Left hindlimb (tissue), 1 donor: ENCODE data around the gene EPS8L1.
A peak's percentile ranks its signal among the peaks of the same experiment; 100 is the strongest.
"Not testable (repeated sequence)": the region's sequence is repeated elsewhere in the genome, so short reads cannot be mapped to it uniquely, and the experiment has no call there.

Experiments used
- DNase-seq: peaks from one replicate; pipeline ENCODE4 v3.0.0-alpha.2; 2018

EPS8L1 gene

DNA sequence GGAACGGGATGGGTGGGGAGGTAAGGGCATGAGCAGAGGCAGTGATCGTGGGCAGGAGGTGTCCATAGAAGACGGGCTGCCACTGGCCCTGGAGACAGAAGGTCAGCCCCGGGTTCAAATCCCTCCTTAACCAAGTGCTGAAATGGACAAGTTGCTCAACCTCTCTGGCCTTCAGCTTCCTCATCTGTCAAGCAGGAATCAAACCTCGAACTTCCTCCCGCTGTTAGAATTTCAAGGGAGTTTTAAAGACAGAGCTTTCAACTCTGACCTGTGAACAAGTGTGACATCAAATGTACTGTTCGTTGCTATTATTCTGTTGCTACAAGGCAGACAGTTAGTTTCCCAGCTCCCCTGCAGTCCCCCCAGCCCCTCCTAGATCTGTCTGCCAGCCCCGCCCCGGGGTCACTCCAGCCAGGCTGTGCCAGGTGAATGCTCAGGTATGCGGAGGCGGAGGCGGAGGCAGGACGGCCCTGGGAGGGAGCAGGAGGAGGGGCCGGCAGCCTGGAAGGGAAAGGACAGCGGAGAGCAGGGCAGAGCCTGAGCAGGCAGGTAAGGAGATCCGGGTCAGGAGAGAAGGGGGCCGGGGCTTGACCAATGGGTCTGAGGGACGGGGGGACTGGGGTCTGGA is at the start of gene EPS8L1:
Gene EPS8L1 (plus strand): TSS at position 499 of the 628 bp plus-strand sequence. CDS start 576 bp downstream, outside the sequence.
- no peak for DNase-seq

DNA sequence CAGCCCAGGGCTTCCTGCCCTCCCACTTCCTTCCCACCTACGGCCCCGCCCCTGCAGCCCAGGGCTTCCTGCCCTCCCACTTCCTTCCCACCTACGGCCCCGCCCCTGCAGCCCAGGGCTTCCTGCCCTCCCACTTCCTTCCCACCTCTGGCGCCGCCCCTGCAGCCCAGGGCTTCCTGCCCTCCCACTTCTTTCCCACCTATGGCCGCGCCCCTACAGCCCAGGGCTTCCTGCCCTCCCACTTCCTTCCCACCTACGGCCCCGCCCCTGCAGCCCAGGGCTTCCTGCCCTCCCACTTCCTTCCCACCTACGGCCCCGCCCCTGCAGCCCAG is 48.6 kb upstream of the EPS8L1 start:
- not testable (repeated sequence) for DNase-seq

DNA sequence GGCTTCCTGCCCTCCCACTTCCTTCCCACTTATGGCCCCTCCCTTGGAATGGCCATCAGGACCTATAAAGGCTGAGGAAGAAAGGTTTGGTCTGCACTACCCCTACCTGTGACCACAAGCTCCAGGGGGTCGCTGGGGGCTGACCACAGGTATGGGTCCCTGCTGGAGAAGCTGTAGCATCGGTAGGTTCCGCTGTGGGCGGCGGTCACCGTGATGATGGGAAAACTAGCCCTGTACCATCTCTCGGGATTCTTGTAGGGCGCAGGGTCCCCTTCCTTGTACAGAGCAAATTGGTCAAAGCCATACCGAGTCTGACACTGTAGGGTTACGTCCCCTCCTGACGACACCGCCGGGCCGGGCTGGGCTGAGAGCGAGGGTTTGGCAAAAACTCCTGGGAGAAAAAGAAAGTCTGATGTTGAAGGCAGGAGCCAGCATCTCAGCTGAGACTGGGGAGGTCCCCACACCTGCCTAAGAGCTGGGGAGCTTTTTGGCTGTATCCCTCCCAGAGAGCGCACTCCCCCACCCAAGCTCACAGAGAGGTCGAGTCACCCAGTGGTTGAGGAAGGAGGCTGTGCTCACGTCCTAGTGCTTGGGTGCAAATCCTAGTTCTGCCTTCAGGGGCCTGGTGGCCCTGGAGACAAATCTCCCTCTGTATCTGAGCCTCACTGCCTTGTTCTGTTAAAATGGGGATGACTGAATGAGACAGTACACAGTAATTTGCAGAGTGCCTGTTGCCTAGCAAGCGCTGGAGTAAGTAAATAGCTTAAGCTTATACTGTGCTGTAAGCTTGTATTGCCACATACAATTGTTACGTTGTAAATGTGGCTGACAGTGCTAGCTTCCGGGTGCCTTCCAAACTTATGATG is 48.0 kb upstream of the EPS8L1 start:
- DNase-seq: no peak

DNA sequence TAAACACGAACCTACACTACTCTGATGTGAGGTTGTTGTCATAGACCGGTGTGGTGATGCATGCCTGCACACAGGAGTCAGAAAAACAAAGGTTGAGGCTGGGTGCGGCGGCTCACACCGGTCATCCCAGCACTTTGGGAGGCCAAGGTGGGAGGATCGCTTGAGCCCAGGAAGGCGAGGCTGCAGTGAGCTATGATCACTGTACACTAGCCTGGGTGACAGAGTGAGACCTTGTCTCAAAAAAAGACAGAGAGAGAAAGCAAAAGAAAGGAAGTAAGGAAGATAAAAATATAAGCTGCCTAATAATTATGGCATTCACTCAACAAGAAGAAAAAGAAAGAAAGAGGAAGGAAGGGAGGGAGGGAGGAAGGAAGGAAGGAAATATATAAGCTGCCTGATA is 46.9 kb upstream of the EPS8L1 start:
- no peak for DNase-seq

DNA sequence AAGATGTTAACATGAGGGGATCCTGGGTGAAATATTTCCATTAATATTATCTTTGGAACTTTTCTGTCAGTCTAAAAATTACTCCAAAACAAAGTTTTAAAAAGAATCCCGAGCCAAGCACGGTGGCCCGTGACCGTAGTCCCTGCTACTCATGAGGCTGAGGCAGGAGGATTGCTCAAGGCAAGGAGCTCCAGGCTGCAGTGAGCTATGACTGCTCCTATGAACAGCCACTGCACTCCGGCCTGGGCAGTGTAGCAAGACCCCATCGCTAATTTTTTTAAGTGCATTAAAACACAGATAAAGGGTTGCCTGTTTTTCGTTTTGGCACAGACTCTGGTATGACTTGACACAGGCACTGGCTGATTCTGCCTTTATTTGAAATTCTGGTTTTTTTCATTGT is 44.5 kb upstream of the EPS8L1 start:
- no peak for DNase-seq

DNA sequence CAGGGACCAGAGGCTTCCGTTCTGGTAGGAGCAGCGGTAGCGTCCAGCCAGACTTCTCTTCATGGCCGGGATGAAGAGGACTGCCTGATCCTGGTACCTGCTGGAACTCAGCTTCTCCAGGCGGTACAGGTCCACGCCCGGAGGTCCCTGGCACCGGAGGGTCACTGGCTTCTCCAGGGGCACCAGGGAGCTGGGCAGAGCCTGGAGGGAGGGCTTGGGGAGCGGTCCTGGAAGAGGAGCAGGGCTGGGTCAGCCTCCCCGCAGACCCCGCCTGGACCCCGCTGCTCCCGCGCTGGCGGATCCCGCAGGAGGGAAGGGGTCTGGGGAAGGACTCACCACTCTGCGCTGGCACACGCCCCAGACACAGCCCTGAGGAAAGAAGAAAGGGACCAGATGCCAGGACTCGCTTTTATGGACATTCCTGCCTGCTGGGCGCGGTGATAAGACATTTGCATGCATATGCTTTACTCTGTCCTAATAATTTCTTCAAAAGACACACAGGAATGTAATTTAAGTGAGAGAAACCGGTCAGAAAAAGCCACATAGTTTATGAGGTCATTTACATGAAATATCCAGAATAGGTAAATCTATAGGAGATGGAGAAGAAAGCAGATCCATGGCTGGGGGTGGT is 43.4 kb upstream of the EPS8L1 start:
- no peak for DNase-seq

DNA sequence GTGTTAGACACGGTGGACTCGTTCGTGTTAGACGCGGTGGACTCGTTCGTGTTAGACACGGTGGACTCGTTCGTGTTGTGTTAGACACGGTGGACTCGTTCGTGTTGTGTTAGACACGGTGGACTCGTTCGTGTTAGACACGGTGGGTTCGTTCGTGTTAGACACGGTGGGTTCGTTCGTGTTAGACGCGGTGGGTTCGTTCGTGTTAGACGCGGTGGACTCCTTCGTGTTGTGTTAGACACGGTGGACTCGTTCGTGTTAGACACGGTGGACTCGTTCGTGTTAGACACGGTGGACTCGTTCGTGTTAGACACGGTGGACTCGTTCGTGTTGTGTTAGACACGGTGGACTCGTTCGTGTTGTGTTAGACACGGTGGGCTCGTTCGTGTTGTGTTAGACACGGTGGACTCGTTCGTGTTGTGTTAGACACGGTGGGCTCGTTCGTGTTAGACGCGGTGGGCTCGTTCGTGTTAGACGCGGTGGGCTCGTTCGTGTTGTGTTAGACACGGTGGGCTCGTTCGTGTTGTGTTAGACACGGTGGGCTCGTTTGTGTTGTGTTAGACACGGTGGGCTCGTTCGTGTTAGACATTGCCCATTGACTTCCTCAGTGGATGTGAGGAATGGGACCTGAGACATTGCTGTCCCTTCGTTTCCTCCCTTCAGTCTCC is 42.6 kb upstream of the EPS8L1 start:
- not testable (repeated sequence) for DNase-seq

DNA sequence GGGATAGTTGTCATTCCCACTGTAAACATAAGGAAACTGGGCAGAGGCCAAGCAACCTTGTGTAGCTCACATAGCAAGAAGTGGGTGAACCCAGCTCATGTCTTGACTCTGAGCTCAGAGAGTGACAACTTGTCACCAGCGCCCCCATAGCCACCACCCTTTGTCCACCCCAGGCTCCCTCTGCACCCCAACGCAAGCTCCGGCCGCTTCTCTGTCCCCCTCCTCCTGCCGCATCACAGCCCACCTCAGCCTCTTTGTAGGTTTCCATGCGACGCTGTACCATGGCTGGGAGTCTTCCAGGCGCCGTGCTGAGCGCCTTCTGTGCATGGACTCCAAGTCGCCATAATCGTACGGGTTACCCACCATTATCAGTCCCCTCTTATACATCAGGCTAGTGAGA is 40.9 kb upstream of the EPS8L1 start:
- no peak for DNase-seq

DNA sequence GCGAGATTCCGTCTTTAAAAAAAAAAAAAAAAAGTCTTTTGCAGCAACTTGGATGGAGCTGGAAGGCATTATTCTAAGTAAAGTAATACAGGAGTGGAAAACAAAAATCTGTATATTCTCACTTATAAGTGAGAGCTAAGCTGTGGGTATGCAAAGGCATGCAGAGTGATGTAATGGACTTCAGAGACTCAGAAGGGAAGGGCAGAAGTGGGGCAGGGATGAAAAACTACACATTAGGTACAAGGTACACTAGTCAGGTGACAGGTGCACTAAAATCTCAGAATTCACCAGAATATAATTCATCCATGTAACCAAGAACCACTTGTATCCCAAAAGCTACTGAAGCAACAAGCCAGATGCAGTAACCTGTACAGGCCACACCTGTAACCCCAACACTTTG is 39.6 kb upstream of the EPS8L1 start:
- no peak for DNase-seq

DNA sequence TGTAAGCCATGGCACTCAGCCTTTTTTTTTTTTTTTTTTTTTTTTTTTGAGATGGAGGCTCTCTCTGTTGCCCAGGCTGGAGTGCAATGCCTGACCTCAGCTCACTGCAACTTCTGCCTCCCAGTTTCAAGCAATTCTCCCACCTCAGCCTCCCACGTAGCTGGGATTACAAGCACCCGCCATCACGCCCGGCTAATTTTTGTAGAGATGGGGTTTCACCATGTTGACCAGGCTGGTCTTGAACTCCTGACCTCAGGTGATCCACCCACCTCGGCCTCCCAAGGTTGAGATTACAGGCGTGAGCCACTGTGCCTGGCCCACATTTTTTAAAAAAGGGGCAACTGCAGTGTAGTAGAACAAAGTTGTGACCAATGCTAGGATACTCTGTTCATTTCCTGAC is 38.1 kb upstream of the EPS8L1 start:
- not testable (repeated sequence) for DNase-seq

DNA sequence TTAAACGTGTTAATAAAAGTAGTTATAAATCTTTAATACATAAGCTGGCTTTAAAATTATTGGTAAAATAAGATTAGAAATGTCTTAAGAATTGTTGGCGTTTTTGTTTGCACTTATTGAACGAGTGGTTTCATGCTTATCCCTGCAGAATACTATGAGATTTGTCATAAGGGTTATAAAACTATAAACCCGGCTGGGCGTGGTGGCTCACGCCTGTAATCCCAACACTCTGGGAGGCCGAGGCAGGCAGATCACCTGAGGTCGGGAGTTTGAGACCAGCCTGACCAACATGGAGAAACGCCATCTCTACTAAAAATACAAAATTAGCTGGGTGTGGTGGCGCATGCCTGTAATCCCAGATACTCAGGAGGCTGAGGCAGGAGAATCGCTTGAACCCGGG is 35.0 kb upstream of the EPS8L1 start:
- DNase-seq: not testable (repeated sequence)

DNA sequence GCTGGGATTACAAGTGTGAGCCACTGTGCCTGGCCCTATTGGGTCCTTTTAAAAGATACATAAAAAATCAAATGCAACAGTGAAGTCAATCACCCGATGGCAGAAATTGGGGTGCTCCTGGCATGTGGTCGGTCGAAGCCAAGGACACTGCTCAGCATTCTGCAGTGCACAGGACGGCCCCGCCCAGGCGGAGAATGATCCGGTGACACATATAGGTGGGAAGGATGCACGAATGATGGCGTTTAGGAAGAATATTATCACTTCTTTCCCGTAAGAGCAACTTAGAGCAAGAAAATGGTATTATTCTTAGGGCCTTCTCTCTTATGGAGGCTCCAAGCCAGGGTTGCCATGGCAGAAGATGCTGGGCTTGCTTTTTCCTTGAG is 34.4 kb upstream of the EPS8L1 start:
- no peak for DNase-seq

DNA sequence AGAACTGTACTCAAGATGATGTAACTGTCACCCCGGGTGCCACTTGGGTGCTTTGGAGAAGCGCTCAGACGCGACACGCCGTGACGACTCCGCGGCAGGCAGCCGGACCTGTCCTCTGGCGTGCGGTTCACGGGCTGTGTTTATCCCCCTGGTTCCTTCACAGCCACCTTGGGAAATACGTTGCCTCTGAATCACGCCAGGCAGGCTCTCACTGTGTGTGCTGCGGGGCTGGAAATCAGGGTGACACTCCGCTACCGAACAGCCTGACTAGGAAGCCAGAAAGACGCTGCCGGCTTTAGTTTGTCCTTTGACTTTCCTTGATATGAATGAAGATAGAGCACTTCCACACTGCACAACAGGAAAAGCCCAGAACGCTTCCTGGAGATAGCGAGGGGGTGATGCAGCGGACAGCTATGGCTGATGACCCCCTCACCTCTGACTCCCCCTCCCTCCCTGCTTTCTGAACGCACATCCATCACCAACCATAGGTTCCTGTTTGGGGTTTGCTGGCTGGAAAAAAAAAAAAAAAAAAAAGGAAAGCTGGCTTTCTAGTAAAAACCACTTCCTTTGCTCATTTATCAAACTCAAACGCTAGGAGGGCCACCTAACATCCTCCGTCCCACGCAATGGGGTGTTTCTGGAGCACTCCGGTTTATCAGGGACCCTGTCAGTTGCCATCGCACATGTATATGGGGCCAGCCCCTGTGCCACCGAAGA is 33.9 kb upstream of the EPS8L1 start:
- DNase-seq: no peak

DNA sequence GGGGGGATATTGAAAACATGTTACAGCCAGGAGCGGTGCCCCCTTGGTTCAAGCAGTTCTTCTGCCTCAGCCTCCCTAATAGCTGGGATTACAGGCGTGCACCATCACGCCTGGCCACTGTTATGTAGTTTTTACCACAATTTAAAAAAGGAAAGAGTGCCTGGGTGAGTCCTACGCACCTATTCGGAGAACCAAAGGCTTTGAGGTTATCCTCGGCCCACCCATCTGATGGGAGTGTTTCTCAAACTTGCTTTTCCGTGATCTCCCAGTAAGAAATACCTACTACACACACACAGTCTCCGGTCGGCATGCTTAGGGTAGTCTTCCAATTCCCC is 33.4 kb upstream of the EPS8L1 start:
- DNase-seq: no peak

DNA sequence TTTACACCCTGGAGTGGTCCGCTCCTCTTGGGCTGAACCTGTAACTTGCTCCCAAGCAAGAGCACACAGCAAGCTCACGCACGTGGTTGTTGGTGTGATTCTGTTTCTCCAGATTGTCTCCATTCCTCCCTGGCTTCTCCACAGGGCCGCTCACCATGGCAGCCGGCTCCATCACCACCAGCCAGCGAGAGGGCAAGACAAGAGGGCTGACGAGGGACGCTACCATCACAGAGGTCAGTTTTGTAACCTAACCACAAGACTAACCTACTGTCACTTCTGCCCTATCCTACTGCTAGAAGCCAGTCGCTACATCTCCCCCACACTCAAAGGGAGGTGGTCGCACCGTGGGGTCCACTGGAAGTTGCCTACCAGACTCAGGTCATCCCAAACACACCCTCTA is 33.0 kb upstream of the EPS8L1 start:
- no peak for DNase-seq

DNA sequence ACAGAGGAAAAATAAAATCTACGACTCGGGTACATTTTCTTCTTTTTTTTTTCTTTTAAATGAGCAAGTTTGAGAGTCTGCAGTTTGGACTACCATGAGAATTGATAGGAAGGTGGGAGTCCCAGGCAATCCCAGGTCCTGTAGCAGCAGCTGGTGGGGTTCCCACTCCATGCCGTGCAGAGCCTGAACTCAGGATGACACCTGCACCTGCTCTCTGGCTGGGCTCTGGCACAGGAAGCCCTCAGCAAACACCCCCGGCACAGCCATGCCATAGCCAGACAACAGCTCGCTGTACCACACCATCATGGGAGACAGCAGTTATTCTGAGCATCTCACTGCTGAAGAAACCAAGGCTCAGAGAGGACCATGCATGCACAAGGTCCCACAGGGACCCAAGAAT is 31.4 kb upstream of the EPS8L1 start:
- no peak for DNase-seq

DNA sequence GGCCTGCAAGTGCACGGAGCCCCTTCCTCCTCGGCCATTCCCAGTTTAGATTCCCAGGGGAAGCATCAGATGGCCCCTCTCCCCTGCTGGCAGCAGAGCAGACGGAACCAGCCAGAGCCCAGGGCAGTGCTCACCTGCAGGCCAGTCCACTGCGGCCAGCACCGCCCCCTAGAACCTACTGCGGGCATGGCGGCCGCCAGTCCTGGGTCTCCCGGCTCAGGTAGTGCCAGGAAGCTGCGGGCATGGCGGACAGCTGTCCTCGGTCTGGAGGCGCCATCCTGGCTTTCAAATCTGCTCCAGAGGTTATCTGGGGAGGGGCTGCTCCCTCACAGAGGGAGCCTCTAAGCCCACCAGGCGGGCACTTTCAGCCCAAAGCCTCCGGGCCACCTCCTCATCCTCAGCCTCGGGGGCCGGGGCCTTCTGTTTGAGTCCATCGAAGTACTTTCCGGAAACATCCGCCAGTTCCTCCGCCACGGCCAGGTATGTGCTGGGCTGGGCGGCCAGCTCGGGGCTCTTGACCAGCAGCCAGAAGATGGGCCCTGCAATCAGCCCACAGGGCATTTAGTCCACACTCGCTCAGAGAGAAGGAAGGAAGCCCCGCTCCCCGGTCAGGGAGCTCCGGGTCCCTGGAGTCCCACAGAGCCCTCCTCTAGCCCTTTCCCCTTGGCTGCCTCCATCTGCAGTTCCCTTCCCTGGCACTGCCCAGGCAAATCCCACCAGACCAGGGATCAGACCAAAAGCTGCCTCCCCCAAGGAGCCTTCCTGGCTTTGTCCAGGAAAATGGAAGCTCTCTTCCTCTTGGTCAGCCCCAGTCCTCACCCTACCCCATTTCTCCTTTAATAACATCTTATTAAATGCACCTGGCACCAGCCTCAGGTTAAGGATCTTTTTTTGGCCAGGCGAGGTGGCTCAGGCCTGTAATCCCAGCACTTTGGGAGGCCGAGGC is 30.6 kb upstream of the EPS8L1 start:
- DNase-seq: no peak

DNA sequence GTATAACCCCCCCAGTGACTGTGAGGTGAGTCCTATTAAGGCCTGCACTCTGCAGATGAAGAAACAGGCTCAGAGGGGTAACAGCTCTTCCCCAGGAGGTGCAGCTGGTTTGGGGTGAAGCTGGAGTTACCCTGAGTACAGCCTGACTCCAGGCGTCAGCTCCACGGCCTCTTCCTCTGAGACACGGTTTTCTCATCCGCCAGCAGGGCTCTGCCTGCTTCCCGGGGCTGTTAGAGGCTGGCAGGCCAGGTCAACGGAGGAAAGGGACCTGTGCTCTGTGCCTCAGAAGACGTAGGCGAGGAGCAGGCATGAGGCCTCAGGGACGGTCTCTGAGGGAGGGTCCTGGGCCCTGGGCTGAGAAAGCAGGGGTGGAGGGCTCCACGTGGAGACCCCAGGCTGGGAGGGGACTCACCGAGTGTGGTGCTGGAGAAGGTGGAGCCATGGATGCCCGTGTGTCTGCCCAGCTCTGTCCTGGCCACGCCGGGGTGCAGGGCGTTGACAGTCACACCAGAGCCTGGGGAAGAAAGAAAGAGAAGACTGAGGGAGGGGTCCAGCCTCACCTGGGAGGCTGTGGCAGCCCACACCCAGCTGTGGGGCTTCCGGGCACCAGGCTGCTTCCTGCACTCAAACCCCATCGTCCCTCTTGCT is 28.6 kb upstream of the EPS8L1 start:
- DNase-seq: peak; percentile 12

DNA sequence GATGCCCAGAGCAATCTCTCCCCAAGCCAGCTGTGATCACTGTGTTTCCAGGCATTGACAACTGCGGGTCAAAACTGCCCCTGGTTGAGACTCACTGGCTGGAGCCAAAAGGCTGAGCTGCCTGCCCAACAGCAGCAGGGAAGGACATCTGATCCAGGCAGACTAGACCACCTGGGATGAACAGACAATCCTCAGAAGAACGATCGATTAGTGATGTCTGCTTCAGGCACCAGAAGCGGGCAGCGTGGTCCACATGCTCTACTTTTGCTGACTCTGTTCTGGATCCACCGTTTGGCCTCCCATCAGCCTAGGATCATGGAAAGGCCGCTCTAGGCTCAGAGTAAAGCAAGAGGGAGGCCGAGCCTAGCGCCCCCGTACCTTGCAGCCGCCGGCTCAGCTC is 27.7 kb upstream of the EPS8L1 start:
- no peak for DNase-seq

DNA sequence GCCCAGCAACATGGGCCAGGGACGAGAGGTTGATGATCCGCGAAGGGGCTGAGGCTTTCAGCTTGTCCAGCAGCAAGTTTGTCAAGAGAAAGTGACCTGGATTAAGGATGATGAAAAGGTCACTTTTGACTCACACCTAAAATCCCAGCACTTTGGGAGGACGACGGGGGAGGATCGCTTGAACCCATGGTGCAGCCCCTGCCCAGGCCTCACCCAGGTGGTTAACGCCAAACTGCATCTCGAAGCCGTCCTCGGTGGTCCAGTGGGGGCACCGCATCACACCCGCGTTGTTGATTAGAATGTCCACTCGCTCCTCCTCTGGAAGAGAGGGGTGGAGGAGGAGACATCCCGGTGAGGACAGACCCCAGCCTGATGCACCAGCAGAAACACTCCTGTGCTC is 27.2 kb upstream of the EPS8L1 start:
- DNase-seq: no peak
